ENCODE measurements around the gene PRLHR.

Gene PRLHR

GRCh38 chr10:118595598-118596425 is at the start of gene PRLHR:
Gene PRLHR (minus strand): TSS chr10:118595648. CDS start chr10:118595244, 404 bp downstream.
- DNase-seq = peak; percentile 41 to 70

GRCh38 chr10:118642228-118642627 is 46.8 kb upstream of the PRLHR start:
- no peak for DNase-seq

- DNase-seq = no peak
Observed at GRCh38 chr10:118638680-118639079, 43.2 kb upstream of the PRLHR start.

GRCh38 chr10:118635674-118636402 is 40.4 kb upstream of the PRLHR start:
- peak in 1 of 2 experiments; percentile 40 for DNase-seq

GRCh38 chr10:118633786-118634185 is 38.3 kb upstream of the PRLHR start:
- DNase-seq = peak; percentile 5 to 71

- no peak for DNase-seq
Observed at GRCh38 chr10:118629211-118629610, 33.8 kb upstream of the PRLHR start.

- no peak for DNase-seq
Observed at GRCh38 chr10:118628397-118628796, 32.9 kb upstream of the PRLHR start.

GRCh38 chr10:118626953-118627352 is 31.5 kb upstream of the PRLHR start:
- DNase-seq = no peak

GRCh38 chr10:118625504-118625903 is 30.1 kb upstream of the PRLHR start:
- DNase-seq = no peak

- DNase-seq = peak in 1 of 2 experiments; percentile 2
Observed at GRCh38 chr10:118624747-118625146, 29.3 kb upstream of the PRLHR start.

GRCh38 chr10:118621304-118621942 is 26.0 kb upstream of the PRLHR start:
- DNase-seq = no peak

- peak in 1 of 2 experiments; percentile 54 for DNase-seq
Observed at GRCh38 chr10:118613863-118614262, 18.4 kb upstream of the PRLHR start.

GRCh38 chr10:118610577-118610976 is 15.1 kb upstream of the PRLHR start:
- no peak for DNase-seq

GRCh38 chr10:118607768-118608354 is 12.4 kb upstream of the PRLHR start:
- no peak for DNase-seq

GRCh38 chr10:118605694-118606093 is 10.2 kb upstream of the PRLHR start:
- no peak for DNase-seq

- DNase-seq = peak in 1 of 2 experiments; percentile 31
Observed at GRCh38 chr10:118596426-118597124, 1.1 kb upstream of the PRLHR start.

- DNase-seq = peak in 1 of 2 experiments; percentile 12
Observed at GRCh38 chr10:118595064-118595420, 406 bp downstream of the PRLHR start.

- peak in 1 of 2 experiments; percentile 57 for DNase-seq
Observed at GRCh38 chr10:118594392-118595063, 920 bp downstream of the PRLHR start.

GRCh38 chr10:118592675-118593330 is 2.6 kb downstream of the PRLHR start:
- DNase-seq = peak; percentile 32 to 72

- DNase-seq = peak; percentile 39 to 88
Observed at GRCh38 chr10:118590334-118590733, 5.1 kb downstream of the PRLHR start.

Measured in NCI-H524 (cell line).